ENCODE measurements around the gene ACYP2.

Gene ACYP2

DNA sequence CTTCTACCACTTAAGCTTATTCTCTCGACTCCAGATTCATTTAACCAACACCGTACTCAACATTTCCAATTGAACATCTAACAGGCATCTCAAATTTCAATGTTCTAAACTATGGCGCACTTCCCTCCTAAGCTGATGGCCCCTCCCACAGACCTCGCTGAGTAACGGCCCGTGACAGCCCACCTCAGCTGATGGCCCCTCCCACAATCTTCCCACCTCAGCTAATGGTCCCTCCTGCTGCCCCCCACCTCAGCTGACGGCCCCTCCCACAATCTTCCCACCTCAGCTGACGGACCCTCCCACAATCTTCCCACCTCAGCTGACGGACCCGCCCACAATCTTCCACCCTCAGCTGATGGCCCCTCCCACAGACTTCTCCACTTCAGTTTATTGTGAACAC lies 197.7 kb downstream of the ACYP2 start:
- Histone ChIP-seq H3K9me3 (ENCODE audit: insufficient read depth, low read depth, low read length) (no peaks in the 10 kb centered on the region), H3K79me2 (ENCODE audit: insufficient read depth, low read length) (no peaks in the 10 kb centered on the region), H3K4me2 (ENCODE audit: low read depth, low read length, poor library complexity, severe bottlenecking) (no peak overlapping the region), H3K9ac (ENCODE audit: low read depth, low read length, poor library complexity, severe bottlenecking) (no peak overlapping the region), H3K9me2 (replicated peaks; ENCODE audit: low read depth, low read length) (no peaks in the 10 kb centered on the region), H3K4me1 (ENCODE audit: insufficient read depth, low read length, poor library complexity, severe bottlenecking) (peaks cover 19% of the 10 kb centered on the region), H3K36me3 (ENCODE audit: insufficient read depth, low read length) (no peaks in the 10 kb centered on the region), H2AFZ (ENCODE audit: low read length) (no peak overlapping the region), H4K20me1 (ENCODE audit: insufficient read depth, low read length, poor library complexity, severe bottlenecking) (no peaks in the 10 kb centered on the region), H3K27me3 (ENCODE audit: insufficient read depth, low read length, poor library complexity, severe bottlenecking) (no peaks in the 10 kb centered on the region), H3K4me3 (ENCODE audit: low read length, poor library complexity, severe bottlenecking) (no peak overlapping the region), H3F3A (ENCODE audit: low read depth) (peaks cover 4% of the 10 kb centered on the region; the same call in 1 of the 2 replicates)
- TF ChIP-seq CTCF (conservative IDR thresholded peaks at IDR 0.05; ENCODE audit: low read length) (no peak), EZH2phosphoT487 (IDR thresholded peaks at IDR 0.05; ENCODE audit: borderline replicate concordance) (no peak)

GRCh38 chr2:54317973-54318372 lies 202.6 kb downstream of the ACYP2 start:
- Histone ChIP-seq H3F3A (ENCODE audit: low read depth) (no peaks in the 10 kb centered on the region), H3K9me3 (ENCODE audit: insufficient read depth, low read depth, low read length) (no peaks in the 10 kb centered on the region), H3K4me1 (ENCODE audit: insufficient read depth, low read length, poor library complexity, severe bottlenecking) (no peaks in the 10 kb centered on the region), H3K9me2 (replicated peaks; ENCODE audit: low read depth, low read length) (no peaks in the 10 kb centered on the region), H3K4me2 (ENCODE audit: low read depth, low read length, poor library complexity, severe bottlenecking) (no peak overlapping the region), H3K36me3 (ENCODE audit: insufficient read depth, low read length) (no peaks in the 10 kb centered on the region), H3K4me3 (ENCODE audit: low read length, poor library complexity, severe bottlenecking) (no peak overlapping the region), H4K20me1 (ENCODE audit: insufficient read depth, low read length, poor library complexity, severe bottlenecking) (no peaks in the 10 kb centered on the region), H2AFZ (ENCODE audit: low read length) (no peak overlapping the region), H3K79me2 (ENCODE audit: insufficient read depth, low read length) (no peaks in the 10 kb centered on the region), H3K27me3 (ENCODE audit: insufficient read depth, low read length, poor library complexity, severe bottlenecking) (no peaks in the 10 kb centered on the region), H3K9ac (ENCODE audit: low read depth, low read length, poor library complexity, severe bottlenecking) (no peak overlapping the region)
- no peak for TF ChIP-seq EZH2phosphoT487 (IDR thresholded peaks at IDR 0.05; ENCODE audit: borderline replicate concordance)
- TF ChIP-seq CTCF (conservative IDR thresholded peaks at IDR 0.05; ENCODE audit: low read length): no peak

DNA sequence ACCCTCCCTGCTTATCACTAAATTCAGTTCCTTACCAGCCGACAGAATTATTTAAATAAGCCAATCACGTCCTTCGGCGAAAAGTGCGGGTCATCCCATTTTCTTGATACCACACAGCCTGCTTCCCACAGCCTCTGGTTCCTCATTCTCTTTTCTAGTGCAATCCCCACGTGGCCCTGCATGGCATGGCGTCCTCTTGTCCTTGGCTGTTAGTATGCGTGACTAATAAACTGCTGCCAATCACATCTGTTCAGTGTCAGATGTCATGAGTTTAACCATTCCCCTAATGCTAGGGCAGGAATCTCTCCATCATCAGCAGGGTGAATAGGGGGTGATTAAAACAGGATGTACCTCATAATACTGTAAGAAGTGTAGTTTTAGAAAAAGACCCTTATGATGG lies 203.4 kb downstream of the ACYP2 start:
- Histone ChIP-seq H3K4me1 (ENCODE audit: insufficient read depth, low read length, poor library complexity, severe bottlenecking) (no peaks in the 10 kb centered on the region), H3K27me3 (ENCODE audit: insufficient read depth, low read length, poor library complexity, severe bottlenecking) (no peaks in the 10 kb centered on the region), H2AFZ (ENCODE audit: low read length) (no peak overlapping the region), H3K9me2 (replicated peaks; ENCODE audit: low read depth, low read length) (no peaks in the 10 kb centered on the region), H3K79me2 (ENCODE audit: insufficient read depth, low read length) (no peaks in the 10 kb centered on the region), H3F3A (ENCODE audit: low read depth) (no peaks in the 10 kb centered on the region), H3K9me3 (ENCODE audit: insufficient read depth, low read depth, low read length) (no peaks in the 10 kb centered on the region), H3K4me3 (ENCODE audit: low read length, poor library complexity, severe bottlenecking) (no peak overlapping the region), H3K4me2 (ENCODE audit: low read depth, low read length, poor library complexity, severe bottlenecking) (no peak overlapping the region), H4K20me1 (ENCODE audit: insufficient read depth, low read length, poor library complexity, severe bottlenecking) (no peaks in the 10 kb centered on the region), H3K36me3 (ENCODE audit: insufficient read depth, low read length) (no peaks in the 10 kb centered on the region), H3K9ac (ENCODE audit: low read depth, low read length, poor library complexity, severe bottlenecking) (no peak overlapping the region)
- TF ChIP-seq CTCF (conservative IDR thresholded peaks at IDR 0.05; ENCODE audit: low read length) (no peak), EZH2phosphoT487 (IDR thresholded peaks at IDR 0.05; ENCODE audit: borderline replicate concordance) (no peak)
